Lung (tissue), 12 donors: Measurements from ENCODE around the gene DACT1. TPM values are rescaled to one million over a fixed set of nuclear protein-coding genes. Genes with fewer than 3 reads are reported as not detected.

ENCODE experiments used
- ATAC-seq: fragments of 200-7000 bp; cut with Tn5 transposase; one replicate; pipeline ENCODE4 v1.9.1; 2020; ENCODE audit warnings: moderate number of reproducible peaks; ENCODE audit not compliant: insufficient read depth, low FRiP score
- DNase-seq, 3 donors: peaks; one replicate each; pipeline ENCODE4 v3.0.0-alpha.2; 2013 to 2017
- H3K27ac ChIP-seq, 2 donors: one replicate each; pipeline ENCODE4 v1.5.1; 2013; ENCODE audit warnings: mild to moderate bottlenecking in 2 of 2, moderate library complexity in 2 of 2, control low read depth in 1 of 2, inconsistent platforms in 1 of 2, low read depth in 1 of 2, low read length in 1 of 2
- H3K27me3 ChIP-seq, 3 donors: one replicate each; pipeline ENCODE4 v1.5.1; 2013; ENCODE audit warnings: low read length in 2 of 3; ENCODE audit not compliant: control insufficient read depth in 3 of 3, insufficient read depth in 3 of 3
- H3K36me3 ChIP-seq, 4 donors: one replicate each; pipeline ENCODE4 v1.5.1; 2013; ENCODE audit warnings: low read length in 4 of 4, mild to moderate bottlenecking in 1 of 4, moderate library complexity in 1 of 4; ENCODE audit not compliant: control insufficient read depth in 4 of 4, insufficient read depth in 4 of 4
- H3K4me1 ChIP-seq, 5 donors: one replicate each; pipeline ENCODE4 v1.5.1; 2013; ENCODE audit warnings: low read length in 5 of 5, mild to moderate bottlenecking in 2 of 5, moderate library complexity in 1 of 5; ENCODE audit not compliant: control insufficient read depth in 5 of 5, insufficient read depth in 5 of 5
- H3K4me3 ChIP-seq: one replicate; pipeline ENCODE4 v1.5.1; 2013; ENCODE audit warnings: mild to moderate bottlenecking, control low read depth, moderate library complexity
- H3K9ac ChIP-seq, 2 donors: one replicate each; pipeline ENCODE4 v1.5.1; 2013; ENCODE audit warnings: low read length in 2 of 2, control low read depth in 1 of 2; ENCODE audit not compliant: insufficient read depth in 1 of 2
- H3K9me3 ChIP-seq, 4 donors: one replicate each; pipeline ENCODE4 v1.5.1; 2013; ENCODE audit warnings: low read length in 3 of 4, mild to moderate bottlenecking in 1 of 4, moderate library complexity in 1 of 4; ENCODE audit not compliant: control insufficient read depth in 4 of 4, insufficient read depth in 3 of 4
- WGBS, 2 donors: extraction: QIAGEN DNeasy Blood & Tissue Kit; methylation state at CpG; one replicate each; pipeline ENCODE4 v1.1.7; 2013; 5-methylcytosine and 5-hydroxymethylcytosine counted together
- polyA plus RNA-seq, 2 donors: library from polyadenylated mRNA; stranded (reverse); fragments of 200-250 nt; gene quantifications; one replicate each; pipeline ENCODE4 v1.2.1, GENCODE V29; 2013
- total RNA-seq, 2 donors: library from RNA; depleted of rRNA in 1 of 2; stranded (reverse); fragments of >200 nt in 1 of 2; gene quantifications; one replicate each; pipeline ENCODE4 v1.2.1, GENCODE V29; 2014 to 2021
- TF ChIP-seq, protein P1 (sequence below): IDR thresholded peaks from 2 replicates; pipeline ENCODE4 v1.5.1; 2012; ENCODE audit warnings: mild to moderate bottlenecking; ENCODE audit errors: control extremely low read depth, extremely low read depth
- donor health status: control.
- donor health status: control.
- donor health status: Bipolar disorder and iron deficiency.
- donor health status: healthy.
- donor health status: DM: yes; HTN: yes; CAD: no.

DACT1 gene
- total and polyA plus RNA-seq, 4 donors: 1.7 to 22.4 (median 3.9) TPM

DNA sequence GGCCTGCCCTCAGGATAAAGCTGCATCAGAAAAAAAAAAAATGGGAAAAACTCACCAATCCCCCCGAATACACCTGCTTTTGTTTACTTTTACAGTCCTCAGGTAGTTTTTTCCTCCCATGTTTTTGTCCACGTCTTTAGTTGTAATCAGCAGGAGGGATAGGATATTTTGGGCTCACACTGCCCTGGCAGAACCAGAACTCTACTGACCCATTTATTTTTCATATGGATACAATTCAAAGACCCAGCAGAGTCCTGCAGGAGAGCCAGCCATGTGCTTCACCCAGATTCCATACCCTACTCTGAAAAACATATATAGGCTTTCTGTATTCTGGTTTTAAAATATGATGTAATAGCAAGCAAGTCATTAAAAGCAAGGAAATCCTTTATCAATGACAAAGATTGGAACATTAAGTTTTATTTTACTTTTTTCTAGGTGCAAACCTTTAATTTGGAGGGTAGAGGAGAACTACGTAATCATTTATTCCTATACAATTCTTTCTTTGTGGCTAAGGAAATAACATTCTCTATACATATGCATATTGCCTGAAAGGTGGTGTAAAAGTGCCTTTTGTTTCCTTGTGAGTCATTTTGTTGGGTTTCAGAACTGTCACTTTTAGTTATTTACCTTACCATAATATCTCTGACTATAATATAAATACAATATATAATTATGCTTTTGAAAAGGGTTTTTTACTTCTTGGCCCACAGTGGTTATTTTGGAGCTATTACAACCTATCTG, 19.1 kb downstream of the DACT1 start:
- H3K36me3 ChIP-seq: no peaks in the 10 kb centered on the region
- 80 to 94% methylated on average over 3 of the region's 3 CpGs for WGBS, 2 donors
- H3K9ac ChIP-seq: no peak overlapping the region
- H3K4me3 ChIP-seq: no peak overlapping the region
- DNase-seq: no peak
- H3K27ac ChIP-seq: no peak overlapping the region
- peaks cover 0 to 2% (median 0%) of the 10 kb centered on the region in 4 donors for H3K9me3 ChIP-seq
- TF ChIP-seq, protein P1, sequence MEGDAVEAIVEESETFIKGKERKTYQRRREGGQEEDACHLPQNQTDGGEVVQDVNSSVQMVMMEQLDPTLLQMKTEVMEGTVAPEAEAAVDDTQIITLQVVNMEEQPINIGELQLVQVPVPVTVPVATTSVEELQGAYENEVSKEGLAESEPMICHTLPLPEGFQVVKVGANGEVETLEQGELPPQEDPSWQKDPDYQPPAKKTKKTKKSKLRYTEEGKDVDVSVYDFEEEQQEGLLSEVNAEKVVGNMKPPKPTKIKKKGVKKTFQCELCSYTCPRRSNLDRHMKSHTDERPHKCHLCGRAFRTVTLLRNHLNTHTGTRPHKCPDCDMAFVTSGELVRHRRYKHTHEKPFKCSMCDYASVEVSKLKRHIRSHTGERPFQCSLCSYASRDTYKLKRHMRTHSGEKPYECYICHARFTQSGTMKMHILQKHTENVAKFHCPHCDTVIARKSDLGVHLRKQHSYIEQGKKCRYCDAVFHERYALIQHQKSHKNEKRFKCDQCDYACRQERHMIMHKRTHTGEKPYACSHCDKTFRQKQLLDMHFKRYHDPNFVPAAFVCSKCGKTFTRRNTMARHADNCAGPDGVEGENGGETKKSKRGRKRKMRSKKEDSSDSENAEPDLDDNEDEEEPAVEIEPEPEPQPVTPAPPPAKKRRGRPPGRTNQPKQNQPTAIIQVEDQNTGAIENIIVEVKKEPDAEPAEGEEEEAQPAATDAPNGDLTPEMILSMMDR: no peak
- peaks cover 0 to 4% (median under 1%) of the 10 kb centered on the region in 5 donors for H3K4me1 ChIP-seq
- no peaks in the 10 kb centered on the region for H3K27me3 ChIP-seq
- no peak for ATAC-seq

DNA sequence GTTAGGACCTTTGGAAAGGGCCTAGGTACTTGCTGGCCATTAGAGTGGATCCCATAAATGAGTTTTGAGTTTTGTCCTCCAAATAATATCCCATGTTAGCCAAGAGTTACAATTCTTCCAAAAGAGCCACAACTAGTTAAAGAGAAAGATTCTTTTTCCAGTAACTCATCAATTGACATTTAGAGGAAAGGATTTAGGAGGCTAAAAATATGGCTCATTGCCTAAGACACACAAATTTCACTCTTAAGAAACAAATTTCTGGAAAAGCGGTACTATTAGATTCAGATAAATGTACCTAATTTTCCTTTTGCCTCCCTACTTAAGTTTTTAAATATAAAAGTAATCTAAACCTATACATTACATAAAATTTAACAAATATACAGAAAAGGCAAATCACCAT, 21.3 kb downstream of the DACT1 start:
- Histone ChIP-seq H3K27me3 (no peaks in the 10 kb centered on the region), H3K9me3 (peaks cover 0 to 2% (median 0%) of the 10 kb centered on the region in 4 donors), H3K9ac (no peak overlapping the region), H3K27ac (no peak overlapping the region), H3K4me1 (peaks cover 0 to 17% (median 5%) of the 10 kb centered on the region in 5 donors), H3K4me3 (no peak overlapping the region), H3K36me3 (no peaks in the 10 kb centered on the region)
- DNase-seq (no peak), ATAC-seq (no peak)
- 89 to 95% methylated on average over 1 of the region's 1 CpG for WGBS, 2 donors
- TF ChIP-seq, protein P1: no peak

DNA sequence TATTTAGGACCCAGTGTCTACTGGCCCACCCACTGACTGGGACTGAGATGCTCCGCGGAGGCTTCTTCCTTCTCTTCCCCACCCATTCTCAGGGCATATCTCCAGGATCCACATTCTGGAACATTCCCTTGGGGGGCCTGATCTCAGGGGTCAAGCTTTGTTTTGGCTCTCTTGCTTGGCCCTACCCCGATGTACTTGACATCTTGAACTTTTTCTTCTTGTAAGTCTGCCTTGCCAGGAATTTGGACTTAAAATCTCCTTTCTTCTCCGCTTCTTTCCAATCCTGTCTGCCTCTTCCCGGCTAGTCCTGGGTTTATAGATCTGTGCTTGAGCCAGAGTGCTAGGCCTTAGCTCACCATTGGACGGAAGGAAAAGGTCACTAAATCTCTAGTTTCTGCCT, 22.1 kb downstream of the DACT1 start:
- H3K36me3 ChIP-seq: no peaks in the 10 kb centered on the region
- H3K4me1 ChIP-seq: peaks cover 0 to 17% (median 5%) of the 10 kb centered on the region in 5 donors
- no peak overlapping the region for H3K4me3 ChIP-seq
- H3K27me3 ChIP-seq: no peaks in the 10 kb centered on the region
- no peak for DNase-seq
- TF ChIP-seq, protein P1: no peak
- 79 to 87% methylated on average over 6 of the region's 6 CpGs for WGBS, 2 donors
- H3K9me3 ChIP-seq: peaks cover 0 to 1% (median 0%) of the 10 kb centered on the region in 4 donors
- ATAC-seq: no peak
- no peak overlapping the region for H3K9ac ChIP-seq
- no peak overlapping the region for H3K27ac ChIP-seq

DNA sequence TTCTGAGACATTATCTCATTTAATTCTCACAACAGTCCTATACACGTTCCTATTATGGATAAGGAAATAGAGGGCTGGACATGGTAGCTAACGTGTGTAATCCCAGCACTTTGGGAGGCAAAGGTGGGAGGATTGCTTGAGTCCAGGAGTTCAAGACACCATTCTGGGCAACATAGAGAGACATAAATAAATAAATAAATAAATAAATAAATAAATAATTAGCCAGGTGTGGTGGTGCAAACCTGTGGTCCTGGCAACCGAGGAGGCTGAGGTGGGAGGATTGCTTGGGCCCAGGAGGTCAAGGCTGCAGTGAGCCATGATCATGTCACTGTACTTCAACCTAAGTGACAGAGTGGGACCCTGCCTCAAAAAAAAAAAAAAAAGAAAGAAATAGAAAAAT, 22.6 kb downstream of the DACT1 start:
- Histone ChIP-seq H3K4me3 (no peak overlapping the region), H3K27me3 (no peaks in the 10 kb centered on the region), H3K27ac (no peak overlapping the region), H3K9ac (no peak overlapping the region), H3K4me1 (peaks cover 0 to 17% (median 5%) of the 10 kb centered on the region in 5 donors), H3K36me3 (no peaks in the 10 kb centered on the region), H3K9me3 (no peaks in the 10 kb centered on the region)
- 91 to 96% methylated on average over 3 of the region's 3 CpGs for WGBS, 2 donors
- no peak for ATAC-seq
- TF ChIP-seq, protein P1: no peak
- DNase-seq: no peak
